Spleen (tissue), 11 donors: ENCODE measurements around the gene NFIA. TPM values are rescaled to one million over a fixed set of nuclear protein-coding genes. Genes with fewer than 3 reads are reported as not detected.

Experiments
- DNase-seq: peaks from one replicate; pipeline ENCODE4 v3.0.0-alpha.2; 2020
- H3K27ac ChIP-seq, 8 donors: fragments of 200-600 bp; sonication (generic) in 7 of 8; 1 replicate in 4 of 8; 2 replicates in 4 of 8; pipeline versions ENCODE4 v1.5.0 to v1.8.0; 2016 to 2021; ENCODE audit warnings: inconsistent platforms in 4 of 8, mild to moderate bottlenecking in 4 of 8, moderate library complexity in 1 of 8
- H3K27me3 ChIP-seq, 7 donors: fragments of 200-600 bp; sonication (generic) in 6 of 7; replicated peaks in 1 of 7; 1 replicate in 4 of 7; 2 replicates in 3 of 7; pipeline versions ENCODE4 v1.5.0 to v1.8.0; 2016 to 2021; ENCODE audit warnings: inconsistent platforms in 3 of 7, mild to moderate bottlenecking in 1 of 7
- H3K36me3 ChIP-seq, 6 donors: fragments of 200-600 bp; sonication (generic) in 5 of 6; 1 replicate in 4 of 6; 2 replicates in 2 of 6; pipeline versions ENCODE4 v1.5.0 to v1.8.0; 2016 to 2021; ENCODE audit warnings: inconsistent platforms in 2 of 6
- H3K4me1 ChIP-seq, 6 donors: fragments of 200-600 bp; sonication (generic) in 5 of 6; 1 replicate in 3 of 6; 2 replicates in 3 of 6; pipeline versions ENCODE4 v1.5.0 to v1.8.0; 2016 to 2021; ENCODE audit warnings: inconsistent platforms in 3 of 6
- H3K4me3 ChIP-seq, 8 donors: fragments of 200-600 bp; sonication (generic) in 7 of 8; 1 replicate in 4 of 8; 2 replicates in 4 of 8; pipeline versions ENCODE4 v1.5.0 to v1.8.0; 2016 to 2021; ENCODE audit warnings: inconsistent platforms in 4 of 8, mild to moderate bottlenecking in 4 of 8, moderate library complexity in 2 of 8
- H3K9me3 ChIP-seq, 8 donors: fragments of 200-600 bp; sonication (generic) in 7 of 8; 1 replicate in 4 of 8; 2 replicates in 4 of 8; pipeline versions ENCODE4 v1.5.0 to v1.8.0; 2016 to 2021; ENCODE audit warnings: inconsistent platforms in 4 of 8
- CTCF ChIP-seq, 11 experiments: fragments of 200-600 bp in 7 of 11; fragments of 450-650 bp in 4 of 11; sonication (generic) in 4 of 11; IDR thresholded peaks in 8 of 11; conservative IDR thresholded peaks in 3 of 11; 1 replicate in 7 of 11; 2 replicates in 4 of 11; pipeline versions ENCODE4 v1.4.0 to v1.8.0; 2016 to 2021; ENCODE audit warnings: antibody characterized with exemption in 11 of 11, inconsistent platforms in 4 of 11, mild to moderate bottlenecking in 1 of 11
- POLR2A ChIP-seq, 3 donors: fragments of 450-650 bp; IDR thresholded peaks; one replicate each; pipeline ENCODE4 v1.5.1; 2017; ENCODE audit warnings: antibody characterized with exemption in 3 of 3, mild to moderate bottlenecking in 1 of 3
- POLR2AphosphoS5 ChIP-seq, 3 donors: sonication (generic); formaldehyde crosslinking; IDR thresholded peaks; one replicate each; pipeline ENCODE4 v1.5.1; 2017; ENCODE audit warnings: antibody characterized with exemption in 3 of 3
- WGBS, 5 donors: extraction: QIAGEN DNeasy Blood & Tissue Kit in 3 of 5; methylation state at CpG; one replicate each; pipeline versions ENCODE4 v1.1.5 to v1.1.7; 2013 to 2018; 5-methylcytosine and 5-hydroxymethylcytosine counted together
- intact Hi-C: fragments of 100-400 bp; cut with DNase I; formaldehyde crosslinking; loops from one replicate; pipeline ENCODE4 v1.15.0; 2023; ENCODE audit warnings: low total_unique reads
- polyA plus RNA-seq, 3 donors: library from polyadenylated mRNA; stranded (reverse); fragments of 200-250 nt; gene quantifications; one replicate each; pipeline ENCODE4 v1.2.1, GENCODE V29; 2013
- total RNA-seq, 7 donors: library from RNA; depleted of rRNA in 3 of 7; stranded (reverse); fragments of >200 nt in 3 of 7; fragmentation: NEBNext Ultra II Directional in 4 of 7; extraction: Animal tissue kit (Norgen Biotek cat#: 25700) in 4 of 7; gene quantifications; one replicate each; pipeline versions ENCODE4 v1.1.0 to v1.2.1, GENCODE V29; 2016 to 2021
- donor health status: healthy with polysubstance abuse.
- donor health status: DM: no; HTN: no; CAD: no; lungs with moderate emphysema.
- donor health status: DM: no; HTN: no; CAD: no.
- donor health status: Bipolar disorder and iron deficiency.
- donor health status: healthy.
- donor health status: DM: no; HTN: no; CAD: no.
- donor health status: DM: yes; HTN: yes; CAD: no.

The NFIA gene
- total and polyA plus RNA-seq, 10 donors, result 3.1 to 76.8 (median 35.5) TPM

- no peaks in the 10 kb centered on the region for H3K27me3 ChIP-seq
Observed at GRCh38 chr1:61332196-61332753, 249.9 kb downstream of the NFIA start.

GRCh38 chr1:61332796-61333195, 250.4 kb downstream of the NFIA start:
- no peak overlapping the region for H3K4me3 ChIP-seq
- no peak overlapping the region for H3K27ac ChIP-seq
- intact Hi-C loops, result loop anchor here (10.0 kb wide), 1 partner anchor 288 kb away; no protein-coding TSS in a partner anchor
- no peaks in the 10 kb centered on the region for H3K9me3 ChIP-seq
- WGBS, 5 donors, result 39 to 84% (median 77%) methylated on average over 1 of the region's 1 CpG
- peaks cover 0 to 12% (median 6%) of the 10 kb centered on the region in 6 donors for H3K4me1 ChIP-seq
- H3K27me3 ChIP-seq, result no peaks in the 10 kb centered on the region
- TF ChIP-seq CTCF (IDR thresholded peaks at IDR 0.05 in 8 of 11, conservative IDR thresholded peaks at IDR 0.05 in 3 of 11) (no peak), POLR2A (IDR thresholded peaks at IDR 0.05) (no peak), POLR2AphosphoS5 (IDR thresholded peaks at IDR 0.05) (no peak)
- H3K36me3 ChIP-seq, result no peaks in the 10 kb centered on the region
- DNase-seq, result no peak

More at GRCh38 chr1:61332196-61332753, 249.9 kb downstream of the NFIA start:
- no peak overlapping the region for H3K27ac ChIP-seq
- H3K4me1 ChIP-seq, result peaks cover 0 to 7% (median 1%) of the 10 kb centered on the region in 6 donors
- no peaks in the 10 kb centered on the region for H3K9me3 ChIP-seq
- no peak for DNase-seq
- H3K4me3 ChIP-seq, result no peak overlapping the region
- no peak for TF ChIP-seq CTCF (IDR thresholded peaks at IDR 0.05 in 8 of 11, conservative IDR thresholded peaks at IDR 0.05 in 3 of 11)
- intact Hi-C loops, result loop anchor here (10.0 kb wide), 1 partner anchor 287 kb away; no protein-coding TSS in a partner anchor
- 40 to 65% (median 51%) methylated on average over 1 of the region's 1 CpG for WGBS, 5 donors
- H3K36me3 ChIP-seq, result no peaks in the 10 kb centered on the region

GRCh38 chr1:61334718-61335589, 252.6 kb downstream of the NFIA start:
- H3K9me3 ChIP-seq, result no peaks in the 10 kb centered on the region
- H3K27me3 ChIP-seq, result no peaks in the 10 kb centered on the region
- H3K4me3 ChIP-seq, result no peak overlapping the region
- no peak overlapping the region for H3K27ac ChIP-seq
- TF ChIP-seq POLR2AphosphoS5 (IDR thresholded peaks at IDR 0.05) (no peak), POLR2A (IDR thresholded peaks at IDR 0.05) (no peak), CTCF (IDR thresholded peaks at IDR 0.05 in 8 of 11, conservative IDR thresholded peaks at IDR 0.05 in 3 of 11) (no peak)
- H3K4me1 ChIP-seq, result peaks cover 0 to 23% (median 12%) of the 10 kb centered on the region in 6 donors
- DNase-seq, result no peak
- no peaks in the 10 kb centered on the region for H3K36me3 ChIP-seq
- WGBS, 5 donors, result 77 to 89% (median 82%) methylated on average over 14 of the region's 14 CpGs
- intact Hi-C loops, result loop anchor here (10.0 kb wide), 1 partner anchor 290 kb away; no protein-coding TSS in a partner anchor

GRCh38 chr1:61337037-61337436, 254.7 kb downstream of the NFIA start:
- no peak for DNase-seq
- WGBS, 5 donors, result 54 to 71% (median 61%) methylated on average over 3 of the region's 3 CpGs
- H3K27ac ChIP-seq, result peak overlapping the region in 5 of 8 donors; percentile 45 to 67 (median 55)
- H3K4me3 ChIP-seq, result no peak overlapping the region
- no peaks in the 10 kb centered on the region for H3K27me3 ChIP-seq
- H3K36me3 ChIP-seq, result no peaks in the 10 kb centered on the region
- H3K4me1 ChIP-seq, result peaks cover 0 to 23% (median 12%) of the 10 kb centered on the region in 6 donors
- no peak for TF ChIP-seq POLR2AphosphoS5 (IDR thresholded peaks at IDR 0.05)
- no peak for TF ChIP-seq POLR2A (IDR thresholded peaks at IDR 0.05)
- TF ChIP-seq CTCF (IDR thresholded peaks at IDR 0.05 in 8 of 11, conservative IDR thresholded peaks at IDR 0.05 in 3 of 11), result no peak
- no peaks in the 10 kb centered on the region for H3K9me3 ChIP-seq
- intact Hi-C loops, result loop anchor here (10.0 kb wide), 1 partner anchor 292 kb away; no protein-coding TSS in a partner anchor
